HepG2 (cell line): Measurements from ENCODE around the gene PTPA. TPM values are rescaled to one million over a fixed set of nuclear protein-coding genes. Genes with fewer than 3 reads are reported as not detected.

Experiments
- ASH2L ChIP-seq: fragments of 300-600, 200-600 bp; sonication (generic); IDR thresholded peaks from 2 replicates; pipeline ENCODE4 v1.7.0; 2017; ENCODE audit warnings: low read depth, mild to moderate bottlenecking, moderate library complexity, mixed read lengths, low read length; ENCODE audit not compliant: insufficient read length
- BATF2 ChIP-seq: sonication (generic); formaldehyde crosslinking; IDR thresholded peaks from 2 replicates; pipeline ENCODE4 v1.8.0; 2022; ENCODE audit warnings: mild to moderate bottlenecking, missing genetic modification reagents, moderate library complexity
- BCL6 ChIP-seq: IDR thresholded peaks from 2 replicates; pipeline ENCODE4 v1.6.1; 2016; ENCODE audit warnings: missing genetic modification reagents, missing compliant biosample characterization
- GABPB1 ChIP-seq: IDR thresholded peaks from 2 replicates; pipeline ENCODE4 v1.6.1; 2016; ENCODE audit warnings: mild to moderate bottlenecking, missing genetic modification reagents, moderate library complexity, missing compliant biosample characterization
- HIVEP1 ChIP-seq: sonication (generic); formaldehyde crosslinking; IDR thresholded peaks from 2 replicates; pipeline ENCODE4 v1.4.0; 2020; ENCODE audit warnings: mild to moderate bottlenecking, missing genetic modification reagents
- HMGXB3 ChIP-seq: sonication (generic); formaldehyde crosslinking; IDR thresholded peaks from 2 replicates; pipeline ENCODE4 v1.4.0; 2020; ENCODE audit warnings: missing genetic modification reagents, borderline replicate concordance
- KLF12 ChIP-seq: sonication (generic); formaldehyde crosslinking; IDR thresholded peaks from 2 replicates; pipeline ENCODE4 v1.4.0; 2020; ENCODE audit warnings: missing genetic modification reagents, borderline replicate concordance
- KMT2A ChIP-seq: sonication (generic); formaldehyde crosslinking; IDR thresholded peaks from 2 replicates; pipeline ENCODE4 v1.4.0; 2020; ENCODE audit warnings: missing genetic modification reagents
- MAX ChIP-seq: IDR thresholded peaks from 2 replicates; pipeline ENCODE4 v1.6.1; 2012; ENCODE audit warnings: inconsistent platforms
- NONO ChIP-seq, 2 experiments: fragments of 450-650 bp in 1 of 2; sonication (generic) in 1 of 2; formaldehyde crosslinking in 1 of 2; IDR thresholded peaks in 1 of 2; conservative IDR thresholded peaks in 1 of 2; 2 replicates each; pipeline versions ENCODE4 v1.6.1 to v1.8.0; 2017 to 2022; ENCODE audit warnings: mild to moderate bottlenecking in 1 of 2, missing genetic modification reagents in 1 of 2, moderate library complexity in 1 of 2
- REPIN1 ChIP-seq: sonication (generic); formaldehyde crosslinking; IDR thresholded peaks from 2 replicates; pipeline ENCODE4 v1.8.0; 2022; ENCODE audit warnings: missing genetic modification reagents, low read depth, mild to moderate bottlenecking, borderline replicate concordance
- SNAPC2 ChIP-seq: sonication (generic); formaldehyde crosslinking; IDR thresholded peaks from 2 replicates; pipeline ENCODE4 v1.8.1; 2022; ENCODE audit warnings: mild to moderate bottlenecking, missing genetic modification reagents
- TFE3 ChIP-seq: IDR thresholded peaks from 2 replicates; pipeline ENCODE4 v1.6.1; 2016
- ZFX ChIP-seq: sonication (generic); formaldehyde crosslinking; IDR thresholded peaks from 2 replicates; pipeline ENCODE4 v1.4.0; 2020; ENCODE audit warnings: mild to moderate bottlenecking, low read depth, missing genetic modification reagents, moderate library complexity
- ZNF101 ChIP-seq: sonication (generic); formaldehyde crosslinking; IDR thresholded peaks from 2 replicates; pipeline ENCODE4 v1.4.0; 2020; ENCODE audit warnings: mild to moderate bottlenecking, low read depth, missing genetic modification reagents, borderline replicate concordance
- ZNF263 ChIP-seq: sonication (generic); formaldehyde crosslinking; IDR thresholded peaks from 2 replicates; pipeline ENCODE4 v1.4.0; 2020; ENCODE audit warnings: missing genetic modification reagents
- ZNF383 ChIP-seq: sonication (generic); formaldehyde crosslinking; IDR thresholded peaks from 2 replicates; pipeline ENCODE4 v1.4.0; 2020; ENCODE audit warnings: missing genetic modification reagents, mild to moderate bottlenecking, borderline replicate concordance
- ZNF792 ChIP-seq: IDR thresholded peaks from 2 replicates; pipeline ENCODE4 v1.6.1; 2016
- ZSCAN22 ChIP-seq: sonication (generic); formaldehyde crosslinking; IDR thresholded peaks from 2 replicates; pipeline ENCODE4 v1.4.0; 2020; ENCODE audit warnings: mild to moderate bottlenecking, missing genetic modification reagents
- polyA plus RNA-seq, 8 experiments: library from polyadenylated mRNA; depleted of rRNA in 3 of 8; stranded (reverse) in 7 of 8; unstranded in 1 of 8; fragments of >200 nt; fragmentation: Illumina TruSeq in 4 of 8; extraction: Trizol in 4 of 8; gene quantifications; 2 replicates each; pipeline versions ENCODE4 v1.2.1 to v1.2.3, GENCODE V29; 2011 to 2016; ENCODE audit warnings: low read depth in 4 of 8, missing spikeins in 1 of 8, mixed read lengths in 1 of 8; ENCODE audit not compliant: insufficient read depth in 1 of 8
- total RNA-seq, 5 experiments: library from RNA; depleted of rRNA; stranded (reverse); fragments of >200 nt; fragmentation: Illumina TruSeq; extraction: Trizol; gene quantifications; 2 replicates each; pipeline ENCODE4 v1.2.3, GENCODE V29; 2016; ENCODE audit warnings: low read depth in 1 of 5

Gene PTPA
- total and polyA plus RNA-seq, 2 of the 13 experiments (the other 11 are each of a cell fraction or from before 2014, with no cell fraction given): 79.3 to 105 TPM

- TF ChIP-seq HMGXB3: 0 out of 2 replicates have a peak, but pooled peaks have one; percentile 11
- TF ChIP-seq HIVEP1 (CRISPR knock-in tag): peak; percentile 17; the same call in 1 of the 2 replicates
- TF ChIP-seq TFE3: peak; percentile 43; the same call in 1 of the 2 replicates
- 0 out of 2 replicates have a peak, but pooled peaks have one; percentile 41 for TF ChIP-seq ZSCAN22 (CRISPR knock-in tag)
- peak; percentile 68 for TF ChIP-seq GABPB1
- TF ChIP-seq KLF12: no peak
- peak; percentile 36; the same call in 1 of the 2 replicates for TF ChIP-seq KMT2A (CRISPR knock-in tag)
- no peak for TF ChIP-seq ZNF383 (CRISPR knock-in tag)
- 0 out of 2 replicates have a peak, but pooled peaks have one; percentile 18 for TF ChIP-seq ZNF263
- no peak for TF ChIP-seq REPIN1 (CRISPR knock-in tag)
- 0 out of 2 replicates have a peak, but pooled peaks have one; percentile 12 for TF ChIP-seq BCL6
- no peak for TF ChIP-seq NONO (IDR thresholded peaks at IDR 0.05)
- peak; percentile 18; the same call in 1 of the 2 replicates for TF ChIP-seq NONO (CRISPR knock-in tag; conservative IDR thresholded peaks at IDR 0.05)
- peak; percentile 15; the same call in 1 of the 2 replicates for TF ChIP-seq MAX
- 0 out of 2 replicates have a peak, but pooled peaks have one; percentile 34 for TF ChIP-seq BATF2 (CRISPR knock-in tag)
- TF ChIP-seq ZFX (CRISPR knock-in tag): peak; percentile 76
- peak; percentile 31; the same call in 1 of the 2 replicates for TF ChIP-seq ZNF792 (CRISPR knock-in tag)
- 0 out of 2 replicates have a peak, but pooled peaks have one; percentile 23 for TF ChIP-seq SNAPC2 (CRISPR knock-in tag)
- TF ChIP-seq ZNF101: no peak
- no peak for TF ChIP-seq ASH2L
Measured at GRCh38 chr9:129174724-129175514, 63.7 kb downstream of the PTPA start (continued).
